Measurements from ENCODE around the gene COA6.

Gene COA6

GRCh38 chr1:234357831-234358230 lies 15.4 kb upstream of the COA6 start:
- no peak overlapping the region for H3K9ac ChIP-seq (ENCODE audit: low read depth, low read length, poor library complexity)
- H3K23ac ChIP-seq (ENCODE audit: low read depth, low read length, poor library complexity), result no peak overlapping the region
- no peak overlapping the region for H3K4me3 ChIP-seq (ENCODE audit: low read length in 2 of 2)
- H3K27ac ChIP-seq (replicated peaks; ENCODE audit: low read length), result no peak overlapping the region
- peaks cover 0 to 12% (median 0%) of the 10 kb centered on the region in 3 experiments for H3K27me3 ChIP-seq (ENCODE audit: control insufficient read depth in 3 of 3, insufficient read depth in 3 of 3, low read depth in 1 of 3, low read length in 3 of 3)
- no peak overlapping the region for H4K8ac ChIP-seq (ENCODE audit: low read depth, low read length)
- no peak overlapping the region for H2BK5ac ChIP-seq (ENCODE audit: low read length)
- H2BK120ac ChIP-seq (ENCODE audit: low read depth, low read length), result no peak overlapping the region
- no peaks in the 10 kb centered on the region for H3K36me3 ChIP-seq (replicated peaks in 1 of 2; ENCODE audit: control insufficient read depth in 2 of 2, insufficient read depth in 2 of 2, low read length in 2 of 2)
- no peak overlapping the region for H2BK15ac ChIP-seq (ENCODE audit: low read length)
- H3K79me1 ChIP-seq (ENCODE audit: low read depth, low read length), result no peaks in the 10 kb centered on the region
- no peaks in the 10 kb centered on the region for H3K9me3 ChIP-seq (replicated peaks in 1 of 2; ENCODE audit: control insufficient read depth in 2 of 2, insufficient read depth in 1 of 2, low read depth in 1 of 2, low read length in 2 of 2)
- no peak overlapping the region for H4K91ac ChIP-seq (ENCODE audit: low read depth, low read length, poor library complexity)
- peaks cover 0 to 6% of the 10 kb centered on the region in 2 donors for H3K4me1 ChIP-seq (ENCODE audit: control insufficient read depth in 2 of 2, insufficient read depth in 1 of 2, low read depth in 1 of 2, low read length in 2 of 2)
- H3K4me2 ChIP-seq (ENCODE audit: insufficient read depth, low read length, poor library complexity, severe bottlenecking), result no peak overlapping the region
- no peak overlapping the region for H2BK12ac ChIP-seq (ENCODE audit: low read length)
- no peak overlapping the region for H3K14ac ChIP-seq (ENCODE audit: low read length)
- no peak for DNase-seq (ENCODE audit: low spot score)
- no peak overlapping the region for H2AK5ac ChIP-seq (ENCODE audit: low read depth, low read length)
- H3K4ac ChIP-seq (ENCODE audit: low read length), result no peak overlapping the region
- no peak overlapping the region for H3K18ac ChIP-seq (ENCODE audit: low read length)
- no peak overlapping the region for H2AFZ ChIP-seq (ENCODE audit: low read length)

- Histone ChIP-seq H2AK5ac (ENCODE audit: low read depth, low read length) (no peak overlapping the region), H3K18ac (ENCODE audit: low read length) (no peak overlapping the region), H3K4me1 (ENCODE audit: control insufficient read depth in 2 of 2, insufficient read depth in 1 of 2, low read depth in 1 of 2, low read length in 2 of 2) (peaks cover 0 to 6% of the 10 kb centered on the region in 2 donors), H3K27ac (replicated peaks; ENCODE audit: low read length) (no peak overlapping the region), H2BK120ac (ENCODE audit: low read depth, low read length) (no peak overlapping the region), H3K79me1 (ENCODE audit: low read depth, low read length) (no peaks in the 10 kb centered on the region), H3K4me3 (ENCODE audit: low read length in 2 of 2) (no peak overlapping the region), H4K91ac (ENCODE audit: low read depth, low read length, poor library complexity) (no peak overlapping the region), H3K23ac (ENCODE audit: low read depth, low read length, poor library complexity) (no peak overlapping the region), H3K4me2 (ENCODE audit: insufficient read depth, low read length, poor library complexity, severe bottlenecking) (no peak overlapping the region), H3K27me3 (ENCODE audit: control insufficient read depth in 3 of 3, insufficient read depth in 3 of 3, low read depth in 1 of 3, low read length in 3 of 3) (peaks cover 0 to 3% (median 0%) of the 10 kb centered on the region in 3 experiments), H2BK5ac (ENCODE audit: low read length) (no peak overlapping the region), H3K9ac (ENCODE audit: low read depth, low read length, poor library complexity) (no peak overlapping the region), H3K36me3 (replicated peaks in 1 of 2; ENCODE audit: control insufficient read depth in 2 of 2, insufficient read depth in 2 of 2, low read length in 2 of 2) (no peaks in the 10 kb centered on the region), H2AFZ (ENCODE audit: low read length) (peak overlapping the region; percentile 83), H3K9me3 (replicated peaks in 1 of 2; ENCODE audit: control insufficient read depth in 2 of 2, insufficient read depth in 1 of 2, low read depth in 1 of 2, low read length in 2 of 2) (no peaks in the 10 kb centered on the region), H4K8ac (ENCODE audit: low read depth, low read length) (no peak overlapping the region), H2BK12ac (ENCODE audit: low read length) (no peak overlapping the region), H2BK15ac (ENCODE audit: low read length) (no peak overlapping the region), H3K14ac (ENCODE audit: low read length) (no peak overlapping the region), H3K4ac (ENCODE audit: low read length) (no peak overlapping the region)
- DNase-seq (ENCODE audit: low spot score), result no peak
- no CpG with 5 or more reads among the region's 3 CpGs for WGBS, 2 donors (ENCODE audit: extremely low coverage in 2 of 2, insufficient read length in 2 of 2, insufficient replicate concordance in 1 of 2)
These were observed 12.1 kb upstream of the COA6 start for GRCh38 chr1:234361102-234361603.

DNA sequence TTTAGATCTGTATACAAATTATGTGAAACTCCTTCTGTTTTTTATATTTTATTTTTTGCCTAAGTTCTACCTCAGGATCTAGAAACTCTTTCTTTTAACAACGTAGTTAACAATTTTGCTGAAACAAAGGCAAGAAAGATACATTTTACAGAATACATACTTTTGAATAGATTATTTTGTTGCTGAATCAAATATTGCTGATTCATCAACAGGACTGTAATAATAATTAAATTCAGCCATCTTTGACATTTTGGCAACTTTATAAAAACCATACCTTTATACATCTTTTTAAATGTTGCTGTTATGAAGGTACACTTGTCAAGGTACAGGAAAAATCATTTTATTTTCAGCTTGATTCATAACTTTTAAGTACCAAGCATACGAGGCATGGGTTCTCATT lies 10.7 kb upstream of the COA6 start:
- Histone ChIP-seq H2AK5ac (ENCODE audit: low read depth, low read length) (no peak overlapping the region), H3K79me1 (ENCODE audit: low read depth, low read length) (no peaks in the 10 kb centered on the region), H3K4me1 (ENCODE audit: control insufficient read depth in 2 of 2, insufficient read depth in 1 of 2, low read depth in 1 of 2, low read length in 2 of 2) (peaks cover 0 to 6% of the 10 kb centered on the region in 2 donors), H2BK15ac (ENCODE audit: low read length) (no peak overlapping the region), H4K8ac (ENCODE audit: low read depth, low read length) (no peak overlapping the region), H3K14ac (ENCODE audit: low read length) (no peak overlapping the region), H3K23ac (ENCODE audit: low read depth, low read length, poor library complexity) (no peak overlapping the region), H3K4me2 (ENCODE audit: insufficient read depth, low read length, poor library complexity, severe bottlenecking) (no peak overlapping the region), H3K27ac (replicated peaks; ENCODE audit: low read length) (no peak overlapping the region), H2BK12ac (ENCODE audit: low read length) (no peak overlapping the region), H3K36me3 (replicated peaks in 1 of 2; ENCODE audit: control insufficient read depth in 2 of 2, insufficient read depth in 2 of 2, low read length in 2 of 2) (no peaks in the 10 kb centered on the region), H3K9me3 (replicated peaks in 1 of 2; ENCODE audit: control insufficient read depth in 2 of 2, insufficient read depth in 1 of 2, low read depth in 1 of 2, low read length in 2 of 2) (peaks cover 0 to 2% of the 10 kb centered on the region in 2 donors), H2AFZ (ENCODE audit: low read length) (no peak overlapping the region), H2BK5ac (ENCODE audit: low read length) (no peak overlapping the region), H3K9ac (ENCODE audit: low read depth, low read length, poor library complexity) (no peak overlapping the region), H3K27me3 (ENCODE audit: control insufficient read depth in 3 of 3, insufficient read depth in 3 of 3, low read depth in 1 of 3, low read length in 3 of 3) (peaks cover 0 to 3% (median 0%) of the 10 kb centered on the region in 3 experiments), H3K4me3 (ENCODE audit: low read length in 2 of 2) (no peak overlapping the region), H4K91ac (ENCODE audit: low read depth, low read length, poor library complexity) (no peak overlapping the region), H2BK120ac (ENCODE audit: low read depth, low read length) (no peak overlapping the region), H3K4ac (ENCODE audit: low read length) (no peak overlapping the region), H3K18ac (ENCODE audit: low read length) (no peak overlapping the region)
- no CpG with 5 or more reads among the region's 2 CpGs for WGBS, 2 donors (ENCODE audit: extremely low coverage in 2 of 2, insufficient read length in 2 of 2, insufficient replicate concordance in 1 of 2)
- no peak for DNase-seq (ENCODE audit: low spot score)

DNA sequence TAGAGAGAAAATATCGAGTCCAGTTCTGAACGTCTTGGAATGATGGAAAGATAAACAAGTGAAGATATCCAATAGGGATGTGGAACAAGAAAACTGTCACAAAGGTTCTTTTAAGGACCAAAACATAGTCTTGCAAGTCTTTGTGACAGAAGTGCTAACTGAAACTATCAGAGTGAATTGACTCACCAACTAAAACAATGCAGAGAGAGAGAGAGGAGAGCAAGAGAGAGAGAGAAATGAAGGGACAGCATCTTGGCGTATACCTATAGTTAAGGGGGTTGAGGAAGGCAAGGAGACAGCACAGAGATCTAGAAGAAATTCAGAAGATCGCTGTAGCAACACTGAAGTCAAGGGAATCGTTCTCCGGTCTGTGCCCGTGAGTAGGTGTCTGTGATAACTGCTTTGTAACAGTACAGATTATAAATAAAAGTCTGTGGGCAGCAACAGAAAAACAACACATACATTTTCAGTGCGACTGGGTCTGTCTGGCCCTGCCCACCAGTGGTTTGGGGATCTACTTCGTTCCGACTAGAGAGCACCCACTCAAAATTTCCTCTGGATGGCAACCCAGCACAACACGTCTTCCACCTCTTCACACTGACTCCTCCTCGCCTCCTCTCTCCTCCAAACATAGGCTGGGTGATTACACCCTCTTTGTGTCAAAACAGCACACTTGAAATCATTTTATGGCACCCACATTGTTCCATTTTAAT lies 4.8 kb upstream of the COA6 start:
- Histone ChIP-seq H2BK15ac (ENCODE audit: low read length) (no peak overlapping the region), H4K8ac (ENCODE audit: low read depth, low read length) (no peak overlapping the region), H2BK5ac (ENCODE audit: low read length) (no peak overlapping the region), H2BK12ac (ENCODE audit: low read length) (no peak overlapping the region), H3K18ac (ENCODE audit: low read length) (no peak overlapping the region), H3K79me1 (ENCODE audit: low read depth, low read length) (no peaks in the 10 kb centered on the region), H2AFZ (ENCODE audit: low read length) (peak overlapping the region; percentile 84), H2AK5ac (ENCODE audit: low read depth, low read length) (no peak overlapping the region), H3K4me1 (ENCODE audit: control insufficient read depth in 2 of 2, insufficient read depth in 1 of 2, low read depth in 1 of 2, low read length in 2 of 2) (peaks cover 0 to 4% of the 10 kb centered on the region in 2 donors), H2BK120ac (ENCODE audit: low read depth, low read length) (no peak overlapping the region), H3K14ac (ENCODE audit: low read length) (no peak overlapping the region), H3K23ac (ENCODE audit: low read depth, low read length, poor library complexity) (no peak overlapping the region), H3K9me3 (replicated peaks in 1 of 2; ENCODE audit: control insufficient read depth in 2 of 2, insufficient read depth in 1 of 2, low read depth in 1 of 2, low read length in 2 of 2) (peaks cover 0 to 2% of the 10 kb centered on the region in 2 donors), H4K91ac (ENCODE audit: low read depth, low read length, poor library complexity) (no peak overlapping the region), H3K36me3 (replicated peaks in 1 of 2; ENCODE audit: control insufficient read depth in 2 of 2, insufficient read depth in 2 of 2, low read length in 2 of 2) (no peaks in the 10 kb centered on the region), H3K4me3 (ENCODE audit: low read length in 2 of 2) (no peak overlapping the region), H3K4me2 (ENCODE audit: insufficient read depth, low read length, poor library complexity, severe bottlenecking) (no peak overlapping the region), H3K27me3 (ENCODE audit: control insufficient read depth in 3 of 3, insufficient read depth in 3 of 3, low read depth in 1 of 3, low read length in 3 of 3) (peaks cover 0 to 8% (median 0%) of the 10 kb centered on the region in 3 experiments), H3K27ac (replicated peaks; ENCODE audit: low read length) (no peak overlapping the region), H3K9ac (ENCODE audit: low read depth, low read length, poor library complexity) (no peak overlapping the region), H3K4ac (ENCODE audit: low read length) (no peak overlapping the region)
- WGBS, 2 donors (ENCODE audit: extremely low coverage in 2 of 2, insufficient read length in 2 of 2, insufficient replicate concordance in 1 of 2), result no CpG with 5 or more reads among the region's 12 CpGs
- no peak for DNase-seq (ENCODE audit: low spot score)

Data from neuronal stem cell (in vitro differentiated cells).